Gastrocnemius medialis (tissue), 4 donors: ENCODE measurements around the gene STARD3. TPM values are rescaled to one million over a fixed set of nuclear protein-coding genes. Genes with fewer than 3 reads are reported as not detected.
A peak's percentile ranks its signal among the peaks of the same experiment; 100 is the strongest.

Experiments used
- ATAC-seq, 2 donors: fragments of 150-250 bp; one replicate each; pipeline ENCODE4 v1.9.1; 2016
- DNase-seq, 2 donors: peaks; one replicate each; pipeline ENCODE4 v3.0.0-alpha.2; 2019
- H3K27ac ChIP-seq, 4 donors: fragments of 200-600 bp; sonication (generic); 1 replicate in 1 of 4; 2 replicates in 3 of 4; pipeline ENCODE4 v1.5.1; 2016 to 2018; ENCODE audit warnings: mild to moderate bottlenecking in 2 of 4, moderate library complexity in 1 of 4
- H3K27me3 ChIP-seq, 3 donors: fragments of 200-600 bp; sonication (generic) in 2 of 3; 1 replicate in 1 of 3; 2 replicates in 2 of 3; pipeline versions ENCODE4 v1.5.1 to v1.6.0; 2016 to 2019; ENCODE audit warnings: mild to moderate bottlenecking in 1 of 3, moderate library complexity in 1 of 3
- H3K36me3 ChIP-seq, 2 donors: fragments of 200-600 bp; sonication (generic) in 1 of 2; one replicate each; pipeline ENCODE4 v1.5.1; 2017 to 2018
- H3K4me1 ChIP-seq, 2 donors: fragments of 200-600 bp; sonication (generic) in 1 of 2; one replicate each; pipeline ENCODE4 v1.5.1; 2016 to 2017; ENCODE audit warnings: mild to moderate bottlenecking in 2 of 2
- H3K4me3 ChIP-seq, 4 donors: fragments of 200-600 bp; sonication (generic) in 3 of 4; 1 replicate in 1 of 4; 2 replicates in 3 of 4; pipeline ENCODE4 v1.5.1; 2016 to 2019; ENCODE audit warnings: mild to moderate bottlenecking in 2 of 4
- H3K9me3 ChIP-seq, 3 donors: fragments of 200-600 bp; sonication (generic) in 2 of 3; 1 replicate in 1 of 3; 2 replicates in 2 of 3; pipeline ENCODE4 v1.5.1; 2016 to 2019
- CTCF ChIP-seq, 5 experiments: fragments of 450-650 bp in 3 of 5; fragments of 200-600 bp in 2 of 5; sonication (generic) in 2 of 5; IDR thresholded peaks in 4 of 5; conservative IDR thresholded peaks in 1 of 5; 1 replicate in 4 of 5; 2 replicates in 1 of 5; pipeline ENCODE4 v1.5.1; 2016 to 2019; ENCODE audit warnings: antibody characterized with exemption in 5 of 5, mild to moderate bottlenecking in 3 of 5, moderate library complexity in 3 of 5
- POLR2A ChIP-seq, 2 donors: fragments of 450-650 bp; IDR thresholded peaks; one replicate each; pipeline ENCODE4 v1.6.1; 2017; ENCODE audit warnings: antibody characterized with exemption in 2 of 2, mild to moderate bottlenecking in 2 of 2, moderate library complexity in 2 of 2
- in situ Hi-C, 4 donors: fragments of 200-750 bp; cut with MboI; loops; one replicate each; pipeline versions ENCODE4 v1.15.0 to v1.8.0; 2017; ENCODE audit warnings: low sequenced_read_pairs in 4 of 4
- intact Hi-C: fragments of 100-400 bp; cut with DNase I; formaldehyde crosslinking; loops from one replicate; pipeline ENCODE4 v1.15.1; 2023; ENCODE audit warnings: low total_unique reads
- total RNA-seq, 4 donors: library from RNA; depleted of rRNA; stranded (reverse); fragments of >200 nt; gene quantifications; one replicate each; pipeline versions ENCODE4 v1.1.0 to v1.2.3, GENCODE V29; 2016

Gene STARD3
- total RNA-seq, 4 donors from 2014 or later: 31.0 to 41.7 (median 41.0) TPM

GRCh38 chr17:39660011-39660360 lies 23.0 kb downstream of the STARD3 start:
- Histone ChIP-seq H3K36me3 (peaks cover 0 to 6% of the 10 kb centered on the region in 2 donors), H3K4me1 (peaks cover 62 to 64% of the 10 kb centered on the region in 2 donors), H3K27me3 (no peaks in the 10 kb centered on the region), H3K4me3 (peak overlapping the region in 3 of 4 donors; percentile 23 to 38 (median 33)), H3K9me3 (no peaks in the 10 kb centered on the region), H3K27ac (peak overlapping the region; percentile 96 to 99 (median 98))
- DNase-seq: no peak
- TF ChIP-seq POLR2A (IDR thresholded peaks at IDR 0.05) (no peak), CTCF (IDR thresholded peaks at IDR 0.05 in 4 of 5, conservative IDR thresholded peaks at IDR 0.05 in 1 of 5) (no peak)
- intact Hi-C loops (loop anchor here (5.0 to 10.0 kb wide), 2 partner anchors 92 to 465 kb away; partner anchors contain the start of gene CACNB1), in situ Hi-C loops (no loop called here)
- no peak for ATAC-seq

- Histone ChIP-seq H3K4me3 (peak overlapping the region; percentile 23 to 38 (median 29)), H3K27ac (peak overlapping the region; percentile 96 to 99 (median 98)), H3K9me3 (no peaks in the 10 kb centered on the region), H3K27me3 (no peaks in the 10 kb centered on the region), H3K4me1 (peaks cover 68 to 70% of the 10 kb centered on the region in 2 donors), H3K36me3 (peaks cover 0 to 6% of the 10 kb centered on the region in 2 donors)
- ATAC-seq (peak in 1 of 2 donors; percentile 3), DNase-seq (peak; percentile 30 to 63)
- TF ChIP-seq POLR2A (IDR thresholded peaks at IDR 0.05) (no peak), CTCF (IDR thresholded peaks at IDR 0.05 in 4 of 5, conservative IDR thresholded peaks at IDR 0.05 in 1 of 5) (no peak)
- intact Hi-C loops (loop anchor here (5.0 to 10.0 kb wide), 2 partner anchors 92 to 466 kb away; partner anchors contain the start of gene CACNB1), in situ Hi-C loops (no loop called here)
Observed at GRCh38 chr17:39660397-39661385, 23.7 kb downstream of the STARD3 start.

- H3K27me3 ChIP-seq: no peaks in the 10 kb centered on the region
- no peaks in the 10 kb centered on the region for H3K9me3 ChIP-seq
- peak overlapping the region in 2 of 4 donors; percentile 33 to 38 for H3K4me3 ChIP-seq
- ATAC-seq (no peak), DNase-seq (no peak)
- TF ChIP-seq POLR2A (IDR thresholded peaks at IDR 0.05) (no peak), CTCF (IDR thresholded peaks at IDR 0.05 in 4 of 5, conservative IDR thresholded peaks at IDR 0.05 in 1 of 5) (no peak)
- intact Hi-C loops (loop anchor here (5.0 to 10.0 kb wide), 2 partner anchors 90 to 467 kb away; partner anchors contain the start of gene CACNB1), in situ Hi-C loops (no loop called here)
- peaks cover 79 to 82% of the 10 kb centered on the region in 2 donors for H3K4me1 ChIP-seq
- peak overlapping the region; percentile 96 to 99 (median 98) for H3K27ac ChIP-seq
- peaks cover 0 to 6% of the 10 kb centered on the region in 2 donors for H3K36me3 ChIP-seq
Observed at GRCh38 chr17:39661744-39662541, 25.0 kb downstream of the STARD3 start.

- in situ Hi-C loops (no loop called here), intact Hi-C loops (loop anchor here (5.0 to 10.0 kb wide), 2 partner anchors 90 to 468 kb away; partner anchors contain the start of gene CACNB1)
- no peak for ATAC-seq
- DNase-seq: no peak
- Histone ChIP-seq H3K9me3 (no peaks in the 10 kb centered on the region), H3K4me3 (no peak overlapping the region), H3K36me3 (peaks cover 0 to 6% of the 10 kb centered on the region in 2 donors), H3K27me3 (no peaks in the 10 kb centered on the region), H3K4me1 (peaks cover 86 to 87% of the 10 kb centered on the region in 2 donors), H3K27ac (peak overlapping the region; percentile 96 to 99 (median 98))
- TF ChIP-seq POLR2A (IDR thresholded peaks at IDR 0.05) (no peak), CTCF (IDR thresholded peaks at IDR 0.05 in 4 of 5, conservative IDR thresholded peaks at IDR 0.05 in 1 of 5) (no peak)
Observed at GRCh38 chr17:39662551-39663339, 25.8 kb downstream of the STARD3 start.
